ENCODE data around the gene GRK5.

DNA sequence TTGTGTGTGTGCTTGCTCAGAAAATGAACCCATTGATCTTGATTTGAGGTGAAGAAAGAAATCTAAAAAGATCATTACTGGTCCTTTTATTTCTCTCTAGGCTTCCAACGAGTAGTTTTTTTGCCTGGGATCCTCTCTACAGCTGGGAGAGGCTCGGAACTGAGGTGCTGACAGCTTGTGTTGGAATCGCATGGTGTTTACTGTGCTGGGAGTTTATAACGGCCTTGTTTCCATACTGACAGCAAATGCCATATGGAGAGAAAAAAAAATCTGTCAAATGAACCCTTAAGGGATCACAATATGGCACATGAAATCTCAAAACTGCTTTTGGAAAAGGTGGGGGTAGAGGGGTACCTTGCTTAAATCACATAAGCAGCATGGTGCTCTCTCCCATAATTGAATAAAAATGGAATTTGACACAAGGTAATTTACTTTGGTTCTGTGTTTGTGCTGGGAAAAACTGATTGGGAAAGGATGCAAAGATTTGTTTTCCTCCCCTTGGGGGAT, 170.1 kb downstream of the GRK5 start:
- TF ChIP-seq, protein P1, sequence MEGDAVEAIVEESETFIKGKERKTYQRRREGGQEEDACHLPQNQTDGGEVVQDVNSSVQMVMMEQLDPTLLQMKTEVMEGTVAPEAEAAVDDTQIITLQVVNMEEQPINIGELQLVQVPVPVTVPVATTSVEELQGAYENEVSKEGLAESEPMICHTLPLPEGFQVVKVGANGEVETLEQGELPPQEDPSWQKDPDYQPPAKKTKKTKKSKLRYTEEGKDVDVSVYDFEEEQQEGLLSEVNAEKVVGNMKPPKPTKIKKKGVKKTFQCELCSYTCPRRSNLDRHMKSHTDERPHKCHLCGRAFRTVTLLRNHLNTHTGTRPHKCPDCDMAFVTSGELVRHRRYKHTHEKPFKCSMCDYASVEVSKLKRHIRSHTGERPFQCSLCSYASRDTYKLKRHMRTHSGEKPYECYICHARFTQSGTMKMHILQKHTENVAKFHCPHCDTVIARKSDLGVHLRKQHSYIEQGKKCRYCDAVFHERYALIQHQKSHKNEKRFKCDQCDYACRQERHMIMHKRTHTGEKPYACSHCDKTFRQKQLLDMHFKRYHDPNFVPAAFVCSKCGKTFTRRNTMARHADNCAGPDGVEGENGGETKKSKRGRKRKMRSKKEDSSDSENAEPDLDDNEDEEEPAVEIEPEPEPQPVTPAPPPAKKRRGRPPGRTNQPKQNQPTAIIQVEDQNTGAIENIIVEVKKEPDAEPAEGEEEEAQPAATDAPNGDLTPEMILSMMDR (IDR thresholded peaks at IDR 0.05; ENCODE audit: low read depth, low read length, poor library complexity, severe bottlenecking): no peak
- TF ChIP-seq EZH2phosphoT487 (IDR thresholded peaks at IDR 0.05; ENCODE audit: borderline replicate concordance, low read length): no peak
